ENCODE data around the gene TGM1. TPM values are rescaled to one million over a fixed set of nuclear protein-coding genes. Genes with fewer than 3 reads are reported as not detected.
A peak's percentile ranks its signal among the peaks of the same experiment; 100 is the strongest.

TGM1 gene
- total RNA-seq, 6 donors from 2014 or later: 9.1 to 29.2 (median 11.1) TPM

DNA sequence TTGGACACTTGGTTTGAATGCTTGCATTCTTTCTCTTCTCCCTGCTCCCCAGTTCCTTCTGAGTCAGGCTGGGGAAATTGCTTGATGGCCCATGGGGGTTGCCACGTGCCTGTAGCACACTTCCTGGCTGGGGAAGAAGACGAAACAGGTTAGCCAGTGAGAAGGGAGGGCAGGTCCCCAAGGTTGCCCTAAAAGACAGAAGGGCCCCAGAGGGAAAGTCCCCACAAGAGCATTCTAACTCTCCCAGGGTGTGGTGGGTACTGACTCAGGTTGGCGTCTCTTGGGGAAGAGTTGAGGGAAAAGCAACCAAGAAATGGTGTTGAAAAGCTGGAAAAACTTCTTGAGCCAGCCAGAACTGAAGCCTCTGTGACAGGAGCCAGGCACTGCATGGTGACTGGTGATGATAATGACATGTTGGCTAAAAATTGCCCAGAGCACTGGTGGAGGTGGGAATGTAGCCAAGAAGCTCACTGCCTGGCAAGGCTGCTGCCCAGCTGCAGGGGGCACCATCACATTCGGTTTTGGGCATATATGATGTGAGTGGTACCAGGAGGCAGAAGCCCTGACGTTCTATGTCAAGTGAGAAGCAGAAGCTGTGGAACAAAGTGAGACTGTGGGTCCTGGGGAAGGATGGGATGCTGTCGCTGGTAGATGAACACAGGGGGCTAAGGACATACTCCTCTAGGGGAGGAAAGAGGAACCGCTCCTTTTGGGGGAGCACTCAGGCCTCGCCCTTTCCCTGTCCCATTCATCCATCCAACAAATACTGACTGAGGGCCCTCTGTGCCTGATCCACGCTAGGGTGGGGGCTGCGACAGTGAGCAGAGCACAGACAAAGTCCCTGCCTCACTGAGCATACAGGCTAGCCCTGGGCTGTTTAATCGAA, 16.6 kb upstream of the TGM1 start:
- H3K9me3 ChIP-seq: no peaks in the 10 kb centered on the region
- peak overlapping the region in 1 of 4 donors; percentile 13 for H3K27ac ChIP-seq
- TF ChIP-seq POLR2AphosphoS5 (IDR thresholded peaks at IDR 0.05): no peak
- TF ChIP-seq, protein P1, sequence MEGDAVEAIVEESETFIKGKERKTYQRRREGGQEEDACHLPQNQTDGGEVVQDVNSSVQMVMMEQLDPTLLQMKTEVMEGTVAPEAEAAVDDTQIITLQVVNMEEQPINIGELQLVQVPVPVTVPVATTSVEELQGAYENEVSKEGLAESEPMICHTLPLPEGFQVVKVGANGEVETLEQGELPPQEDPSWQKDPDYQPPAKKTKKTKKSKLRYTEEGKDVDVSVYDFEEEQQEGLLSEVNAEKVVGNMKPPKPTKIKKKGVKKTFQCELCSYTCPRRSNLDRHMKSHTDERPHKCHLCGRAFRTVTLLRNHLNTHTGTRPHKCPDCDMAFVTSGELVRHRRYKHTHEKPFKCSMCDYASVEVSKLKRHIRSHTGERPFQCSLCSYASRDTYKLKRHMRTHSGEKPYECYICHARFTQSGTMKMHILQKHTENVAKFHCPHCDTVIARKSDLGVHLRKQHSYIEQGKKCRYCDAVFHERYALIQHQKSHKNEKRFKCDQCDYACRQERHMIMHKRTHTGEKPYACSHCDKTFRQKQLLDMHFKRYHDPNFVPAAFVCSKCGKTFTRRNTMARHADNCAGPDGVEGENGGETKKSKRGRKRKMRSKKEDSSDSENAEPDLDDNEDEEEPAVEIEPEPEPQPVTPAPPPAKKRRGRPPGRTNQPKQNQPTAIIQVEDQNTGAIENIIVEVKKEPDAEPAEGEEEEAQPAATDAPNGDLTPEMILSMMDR (IDR thresholded peaks at IDR 0.05): peak in 2 of 6 experiments; percentile 13 to 14
- TF ChIP-seq EP300 (IDR thresholded peaks at IDR 0.05): no peak
- H3K27me3 ChIP-seq: no peaks in the 10 kb centered on the region
- H3K4me3 ChIP-seq: no peak overlapping the region
- ATAC-seq (ENCODE audit: low FRiP score in 2 of 2) (no peak), DNase-seq (peak in 1 of 2 donors; percentile 42)
- 68 to 69% methylated on average over 11 of the region's 11 CpGs for WGBS, 2 donors
- H3K4me1 ChIP-seq: peaks cover 8 to 30% (median 29%) of the 10 kb centered on the region in 4 donors
- H3K36me3 ChIP-seq: no peaks in the 10 kb centered on the region

DNA sequence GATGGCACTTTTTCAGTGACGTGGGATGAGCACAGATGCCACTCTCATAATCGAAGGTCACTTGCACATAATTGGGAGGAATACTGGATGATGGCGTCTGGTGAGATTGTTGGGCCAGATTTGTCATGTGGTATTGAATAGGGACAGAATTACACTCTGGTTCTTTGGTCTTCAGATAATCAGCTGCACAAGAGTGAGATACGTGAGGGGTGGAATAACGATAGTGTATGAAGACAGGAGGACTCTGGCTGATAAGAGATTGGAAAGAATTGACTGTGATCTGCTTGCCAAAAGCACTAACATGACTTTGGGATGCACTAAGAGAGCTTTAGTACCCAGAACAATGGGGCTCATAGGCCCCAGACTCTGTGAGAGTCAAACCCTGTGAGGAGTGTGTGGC, 15.4 kb upstream of the TGM1 start:
- no peak for TF ChIP-seq EP300 (IDR thresholded peaks at IDR 0.05)
- TF ChIP-seq POLR2AphosphoS5 (IDR thresholded peaks at IDR 0.05): no peak
- TF ChIP-seq POLR2A (IDR thresholded peaks at IDR 0.05): no peak
- TF ChIP-seq, protein P1 (IDR thresholded peaks at IDR 0.05): no peak
- 88 to 91% methylated on average over 5 of the region's 5 CpGs for WGBS, 2 donors

DNA sequence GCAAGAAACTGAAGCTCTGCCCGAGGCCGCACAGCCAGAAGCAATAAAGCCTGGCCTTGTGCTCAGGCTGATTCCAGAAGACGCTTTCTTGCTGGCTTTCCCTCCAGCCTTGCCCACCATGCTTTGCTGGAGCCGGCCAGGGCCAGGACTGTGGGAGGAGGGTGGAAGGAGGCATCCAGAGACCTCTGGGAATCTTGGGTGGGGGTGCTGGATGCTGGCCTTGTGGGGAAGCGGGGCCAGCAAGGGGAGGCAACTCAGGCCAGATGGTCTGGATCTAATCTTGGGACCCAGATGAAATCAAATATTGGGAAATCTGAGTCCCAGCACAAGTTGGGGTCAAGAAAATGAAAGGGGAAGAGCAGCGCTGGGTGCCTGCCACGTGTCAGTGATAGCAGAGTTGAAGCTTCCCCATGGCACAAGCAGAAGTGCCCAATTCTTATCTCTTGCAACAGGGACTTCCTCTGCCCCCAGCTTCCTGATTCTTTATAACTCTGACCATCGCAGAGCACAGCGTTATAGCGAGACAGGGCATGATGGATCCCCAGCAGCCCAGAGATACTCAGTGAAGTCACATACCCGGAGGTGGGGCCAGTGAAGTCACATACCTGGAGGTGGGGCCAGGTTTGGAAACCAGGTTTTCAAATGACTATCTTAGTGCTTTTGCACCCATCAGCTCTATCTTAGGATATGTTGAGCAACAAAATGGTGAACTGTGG, 14.8 kb upstream of the TGM1 start:
- 66 to 67% methylated on average over 11 of the region's 11 CpGs for WGBS, 2 donors
- peak in 1 of 2 donors; percentile 68 for DNase-seq
- Histone ChIP-seq H3K27ac (peak overlapping the region in 3 of 4 donors; percentile 48 to 73 (median 72)), H3K36me3 (no peaks in the 10 kb centered on the region), H3K27me3 (no peaks in the 10 kb centered on the region), H3K4me1 (peaks cover 11 to 46% (median 44%) of the 10 kb centered on the region in 4 donors), H3K9me3 (no peaks in the 10 kb centered on the region), H3K4me3 (no peak overlapping the region)
- peak; percentile 31 to 62 for ATAC-seq (ENCODE audit: low FRiP score in 2 of 2)
- TF ChIP-seq POLR2AphosphoS5 (IDR thresholded peaks at IDR 0.05): peak; percentile 15 to 39
- TF ChIP-seq, protein P1 (IDR thresholded peaks at IDR 0.05): no peak
- no peak for TF ChIP-seq EP300 (IDR thresholded peaks at IDR 0.05)

More for the DNA sequence above, 15.4 kb upstream of the TGM1 start:
- Histone ChIP-seq H3K4me3 (no peak overlapping the region), H3K36me3 (no peaks in the 10 kb centered on the region), H3K27ac (peak overlapping the region in 2 of 4 donors; percentile 72 to 73), H3K4me1 (peaks cover 9 to 40% (median 37%) of the 10 kb centered on the region in 4 donors), H3K9me3 (no peaks in the 10 kb centered on the region), H3K27me3 (no peaks in the 10 kb centered on the region)
- no peak for ATAC-seq (ENCODE audit: low FRiP score in 2 of 2)
- DNase-seq: no peak

DNA sequence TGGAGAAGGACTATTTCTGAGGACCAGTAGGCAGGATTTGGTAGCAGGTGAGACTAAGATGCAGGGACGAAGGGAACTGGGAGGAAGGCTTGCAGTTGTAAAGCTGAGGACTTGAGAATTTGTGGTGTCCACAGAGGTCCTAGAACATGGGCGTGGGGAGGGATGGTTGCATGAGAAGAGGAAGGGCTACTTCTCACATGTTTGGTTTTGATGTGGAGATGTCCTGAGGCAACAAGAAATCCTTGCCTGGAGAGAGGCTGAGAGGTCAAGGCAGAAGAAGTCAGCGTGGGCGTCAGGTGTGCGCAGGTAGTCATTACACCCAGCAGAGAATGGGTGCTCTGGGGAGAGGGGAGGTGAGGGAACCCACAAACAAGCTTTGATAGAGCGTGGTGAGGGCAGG, 14.1 kb upstream of the TGM1 start:
- H3K9me3 ChIP-seq: no peaks in the 10 kb centered on the region
- no peaks in the 10 kb centered on the region for H3K36me3 ChIP-seq
- ATAC-seq (ENCODE audit: low FRiP score in 2 of 2): no peak
- 87 to 89% methylated on average over 6 of the region's 6 CpGs for WGBS, 2 donors
- peaks cover 16 to 51% (median 49%) of the 10 kb centered on the region in 4 donors for H3K4me1 ChIP-seq
- TF ChIP-seq POLR2A (IDR thresholded peaks at IDR 0.05) (no peak), POLR2AphosphoS5 (IDR thresholded peaks at IDR 0.05) (no peak)
- TF ChIP-seq, protein P1 (IDR thresholded peaks at IDR 0.05): no peak
- DNase-seq: no peak
- no peak overlapping the region for H3K4me3 ChIP-seq
- H3K27me3 ChIP-seq: no peaks in the 10 kb centered on the region
- peak overlapping the region in 2 of 4 donors; percentile 72 to 73 for H3K27ac ChIP-seq
